Stimulated activated CD8-positive, alpha-beta memory T cell treated with anti-CD3 and anti-CD28 coated beads, Interleukin-4, amount 100 ng/mL, for 48 hours (primary cell): ENCODE results near the gene MYO9A.
"Not testable (repeated sequence)": the region's sequence is repeated elsewhere in the genome, so short reads cannot be mapped to it uniquely, and the experiment has no call there.

Source experiments
- DNase-seq: peaks from one replicate; pipeline ENCODE4 v3.0.0-alpha.2; 2020

MYO9A gene

DNA sequence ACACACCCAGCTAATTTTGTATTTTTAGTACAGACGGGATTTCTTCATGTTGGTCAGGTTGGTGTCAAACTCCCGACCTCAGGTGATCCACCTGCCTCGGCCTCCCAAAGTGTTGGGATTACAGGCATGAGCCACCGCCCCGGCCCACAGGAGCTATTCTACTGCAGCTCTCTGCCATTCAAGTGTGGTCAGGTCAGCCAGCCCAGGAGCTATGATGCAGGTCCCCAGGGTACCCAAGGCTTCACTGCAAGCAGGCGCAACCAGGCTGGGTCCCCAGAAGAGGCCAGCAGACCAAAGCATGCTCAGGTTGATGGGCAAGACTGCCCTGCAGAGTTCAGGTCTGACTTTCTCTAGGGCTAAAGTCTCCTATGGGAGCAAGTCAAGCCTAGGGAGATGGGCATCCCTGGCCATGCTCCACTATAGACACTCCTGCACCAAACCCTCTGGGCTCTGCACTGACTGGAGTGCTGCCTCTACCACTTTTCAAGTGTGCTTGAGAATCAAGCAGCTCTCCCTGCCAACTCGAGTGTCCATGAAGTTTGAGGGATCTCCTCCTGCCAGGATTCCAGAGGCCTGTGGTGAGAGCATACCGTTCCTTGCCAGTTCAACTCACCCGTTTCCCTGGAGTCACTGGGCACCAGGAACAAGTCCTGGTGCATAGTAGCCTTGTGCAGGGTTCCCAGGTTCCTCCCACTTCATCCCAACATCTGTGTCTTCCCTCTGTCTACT is 30.9 kb downstream of the MYO9A start:
- no peak for DNase-seq

DNA sequence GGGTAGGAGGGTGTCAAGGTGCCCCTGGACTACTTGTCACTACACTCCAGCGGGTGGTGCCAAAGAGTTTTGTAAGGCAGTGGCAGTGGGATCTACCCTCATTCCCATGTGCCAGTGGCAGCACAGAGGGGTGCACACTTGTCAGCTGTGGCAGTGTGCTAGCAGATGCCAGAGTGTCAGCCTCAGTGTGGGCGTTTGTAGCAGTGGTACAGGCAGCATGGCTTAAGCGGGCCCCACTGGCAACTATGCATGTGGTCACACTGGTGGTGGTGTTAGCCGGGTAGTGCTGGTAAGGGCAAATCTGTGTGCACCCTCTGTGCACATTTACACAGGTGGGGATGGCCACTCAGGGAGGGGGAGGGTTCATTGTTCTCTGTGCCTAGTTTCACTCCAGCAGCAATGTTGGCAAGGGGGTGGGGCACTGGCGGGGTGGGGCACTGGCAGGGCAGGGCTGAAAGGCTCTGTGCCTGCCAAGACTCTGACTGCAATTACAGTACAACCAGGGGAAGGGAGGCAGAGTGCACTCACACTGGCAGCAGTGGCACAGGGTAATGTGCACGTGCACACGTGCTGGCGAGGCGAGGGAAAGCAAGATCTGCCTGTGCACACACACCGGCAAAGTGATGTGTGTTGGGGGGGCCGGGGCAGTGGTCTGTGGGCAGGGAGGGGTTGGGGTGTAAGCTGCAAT is 31.8 kb downstream of the MYO9A start:
- DNase-seq, result no peak

DNA sequence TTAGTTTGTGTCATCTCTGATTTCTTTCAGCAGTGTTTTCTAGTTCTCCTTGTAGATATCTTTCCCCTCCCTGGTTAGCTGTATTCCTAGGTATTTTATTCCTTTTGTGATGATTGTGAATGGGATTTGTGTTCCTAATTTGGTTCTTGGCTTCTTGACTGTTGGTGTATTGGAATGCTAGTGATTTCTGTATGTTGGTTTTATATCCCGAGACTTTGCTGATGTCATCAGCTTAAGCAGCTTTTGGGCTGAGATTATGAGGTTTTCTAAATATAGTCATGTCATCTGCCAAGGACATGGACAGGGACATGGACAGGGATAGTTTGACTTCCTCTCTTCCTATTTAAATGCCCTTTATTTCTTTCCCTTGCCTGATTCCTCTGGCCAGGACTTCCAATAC is 35.8 kb downstream of the MYO9A start:
- DNase-seq, result no peak

DNA sequence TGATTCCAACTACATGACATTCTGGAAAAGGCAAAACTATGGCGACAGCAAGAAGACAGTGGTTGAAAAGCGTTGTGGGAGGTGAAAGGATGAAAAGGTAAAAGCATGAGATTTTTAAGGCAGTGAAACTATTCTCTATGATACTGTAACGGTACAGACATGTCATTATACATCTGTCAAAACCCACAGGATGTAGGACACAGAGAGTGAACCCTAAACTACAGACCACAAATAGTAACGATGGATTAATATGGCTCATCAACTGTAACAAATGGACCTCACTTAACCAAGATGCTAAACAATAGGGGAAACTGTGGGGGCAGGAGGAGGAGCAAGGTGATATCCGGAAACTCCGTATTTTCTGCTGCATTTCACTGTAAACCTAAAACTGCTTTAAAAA is 39.1 kb downstream of the MYO9A start:
- no peak for DNase-seq

DNA sequence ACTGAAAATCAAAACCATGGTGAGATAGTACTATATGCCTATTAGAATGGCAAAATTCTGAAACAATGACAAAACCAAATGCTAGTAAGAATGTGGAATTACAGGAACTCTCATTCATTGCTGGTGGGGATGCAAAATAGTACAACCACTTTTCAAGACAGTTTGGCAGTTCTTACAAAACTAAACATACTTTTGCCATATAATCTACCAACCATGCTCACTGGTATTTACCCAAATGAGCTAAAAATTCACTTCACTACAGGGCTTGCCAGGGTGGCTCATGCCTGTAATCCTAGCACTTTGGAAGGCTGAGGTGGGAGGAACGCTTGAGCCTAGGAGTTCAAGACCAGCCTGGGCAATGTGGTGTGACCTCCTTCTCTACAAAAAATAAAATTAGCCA is 40.0 kb downstream of the MYO9A start:
- no peak for DNase-seq

DNA sequence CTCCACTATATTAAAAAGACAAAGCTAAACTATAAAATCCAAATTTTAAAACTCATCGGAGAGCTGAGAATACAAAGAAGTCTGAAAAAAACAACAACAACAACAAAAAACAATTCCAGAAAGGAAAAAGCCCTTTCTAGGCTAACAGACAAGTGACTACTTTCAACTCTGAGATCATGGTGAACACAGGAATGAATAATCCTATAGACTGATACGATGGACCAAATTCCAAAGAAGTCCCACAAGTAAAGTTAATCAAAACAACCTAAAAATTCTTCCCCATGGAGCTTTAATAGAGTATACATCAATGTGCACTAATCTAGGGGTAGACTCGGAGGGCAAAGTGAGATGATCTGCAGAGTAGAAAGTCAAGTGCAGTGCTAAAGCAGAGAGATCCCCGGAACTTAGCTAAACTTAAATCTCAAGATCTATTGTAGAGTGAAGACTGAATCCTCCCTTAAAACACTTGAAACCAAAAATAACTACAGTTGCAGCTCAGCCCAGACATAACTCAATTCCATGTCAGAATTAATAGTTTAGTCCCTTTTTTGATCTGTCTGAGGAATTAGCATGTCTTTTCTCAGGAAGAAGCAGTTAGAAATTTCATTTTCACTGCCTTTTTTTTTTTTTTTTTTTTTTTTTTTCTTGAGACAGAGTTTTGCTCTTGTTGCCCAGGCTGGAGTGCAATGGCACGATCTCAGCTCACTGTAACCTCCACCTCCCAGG is 43.5 kb downstream of the MYO9A start:
- DNase-seq, result no peak

DNA sequence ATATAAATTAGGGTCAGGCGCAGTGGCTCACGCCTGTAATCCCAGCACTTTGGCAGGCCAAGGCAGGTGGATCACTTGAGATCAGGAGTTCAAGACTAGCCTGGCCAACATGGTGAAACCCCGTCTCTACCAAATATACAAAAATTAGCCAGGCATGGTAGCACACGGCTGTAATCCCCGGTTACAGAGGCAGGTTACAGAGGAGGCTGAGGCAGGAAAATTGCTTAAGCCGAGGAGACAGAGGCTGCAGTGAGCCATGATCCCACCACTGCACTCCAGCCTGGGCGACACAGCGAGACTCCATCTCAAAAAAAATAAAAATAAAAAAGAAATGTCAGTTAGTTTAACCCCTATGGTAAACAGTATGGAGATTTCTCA is 46.5 kb downstream of the MYO9A start:
- DNase-seq, result not testable (repeated sequence)

DNA sequence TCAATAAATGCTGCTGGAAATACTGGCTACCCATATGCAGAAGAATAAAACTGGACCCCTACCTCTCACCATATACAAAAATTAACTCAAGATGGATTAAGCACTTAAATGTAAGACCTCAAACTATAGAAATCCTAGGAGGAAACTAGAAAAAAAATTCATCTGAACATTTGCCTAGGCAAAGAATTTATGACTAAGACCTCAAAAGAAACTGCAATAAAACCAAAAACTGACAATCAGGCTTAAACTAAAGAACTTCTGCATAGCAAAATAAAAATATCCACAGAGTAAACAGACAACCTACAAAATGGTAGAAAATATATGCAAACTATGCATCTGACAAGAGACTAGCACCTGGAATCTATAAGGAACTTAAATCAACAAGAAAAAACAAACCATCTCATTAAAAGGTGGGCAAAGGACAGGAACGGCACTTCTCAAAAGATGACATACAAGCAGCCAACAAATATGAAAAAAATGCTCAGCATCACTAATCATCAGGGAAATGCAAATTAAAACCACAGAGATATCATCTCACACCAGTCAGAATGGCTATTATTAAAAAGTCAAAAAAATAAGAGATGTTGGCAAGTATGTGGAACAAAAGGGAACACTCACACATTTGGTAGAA is 47.0 kb downstream of the MYO9A start:
- DNase-seq, result no peak

DNA sequence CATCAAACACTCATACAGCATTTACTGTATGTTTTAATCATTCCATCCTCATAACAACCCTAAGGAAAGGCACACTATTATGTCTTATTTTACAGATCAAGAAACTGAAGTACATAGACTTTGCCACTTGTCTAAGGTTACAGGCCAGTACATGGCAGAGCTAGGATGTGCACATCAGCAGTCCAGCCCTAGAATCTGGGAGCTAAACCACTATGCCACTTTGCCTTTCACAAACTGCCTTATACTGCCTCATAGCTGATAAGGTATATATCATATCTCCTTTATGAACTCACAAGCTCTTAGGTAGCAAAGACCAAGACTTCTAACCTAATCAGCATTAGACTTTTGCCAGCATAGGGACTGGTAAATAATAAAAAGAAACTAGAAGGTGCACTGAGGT is 49.1 kb downstream of the MYO9A start:
- DNase-seq, result no peak

DNA sequence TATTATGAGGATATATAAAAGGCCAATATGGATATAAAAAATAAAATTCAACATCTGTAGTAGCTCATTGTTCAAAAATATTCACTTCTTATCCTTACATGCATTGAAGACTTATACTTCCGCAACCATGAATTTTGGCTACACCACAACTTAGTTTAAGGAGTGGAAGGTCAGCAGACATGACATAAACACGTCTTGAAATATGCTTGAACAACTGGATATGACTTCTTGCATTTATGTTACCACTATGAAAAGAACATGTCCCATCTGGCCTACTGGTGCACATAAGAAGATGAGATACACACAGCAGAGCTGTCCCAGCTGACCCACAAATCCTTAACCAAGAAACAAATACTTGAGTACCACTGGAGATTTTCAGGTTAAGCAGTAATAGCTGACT is 52.1 kb downstream of the MYO9A start:
- DNase-seq, result no peak

DNA sequence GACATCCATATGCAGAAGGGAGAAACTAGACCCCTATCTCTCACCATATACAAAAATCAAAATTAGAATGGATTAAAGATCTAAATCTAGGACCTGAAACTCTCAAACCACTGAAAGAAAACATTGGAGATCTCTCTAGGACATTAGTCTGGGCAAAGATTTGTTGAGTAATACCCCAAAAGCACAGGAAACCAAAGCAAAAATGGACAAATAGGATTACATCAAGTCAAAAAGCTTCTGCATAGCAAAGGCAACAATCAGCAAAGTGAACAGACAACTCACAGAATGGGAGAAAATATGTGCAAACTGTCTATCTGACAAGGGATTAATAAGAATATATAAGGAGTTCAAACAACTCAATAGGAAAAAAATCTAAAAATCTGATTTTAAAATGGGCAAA is 54.8 kb downstream of the MYO9A start:
- DNase-seq, result no peak

DNA sequence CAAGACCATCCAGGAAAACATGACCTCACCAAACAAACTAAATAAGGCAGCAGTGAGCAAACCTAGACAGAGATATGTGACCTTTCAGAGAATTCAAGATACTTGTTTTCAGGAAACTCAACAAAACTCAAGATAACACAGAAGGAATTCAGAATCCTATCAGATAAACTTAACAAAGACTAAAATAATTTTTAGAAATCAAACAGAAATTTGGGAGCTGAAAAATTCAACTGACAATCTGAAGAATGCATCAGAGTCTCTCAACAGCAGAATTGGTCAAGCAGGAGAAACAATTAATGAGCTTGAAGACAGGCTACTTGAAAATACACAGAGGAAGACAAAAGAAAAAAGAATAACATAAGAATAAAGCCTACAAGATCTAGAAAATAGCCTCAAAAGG is 55.6 kb downstream of the MYO9A start:
- DNase-seq, result no peak

DNA sequence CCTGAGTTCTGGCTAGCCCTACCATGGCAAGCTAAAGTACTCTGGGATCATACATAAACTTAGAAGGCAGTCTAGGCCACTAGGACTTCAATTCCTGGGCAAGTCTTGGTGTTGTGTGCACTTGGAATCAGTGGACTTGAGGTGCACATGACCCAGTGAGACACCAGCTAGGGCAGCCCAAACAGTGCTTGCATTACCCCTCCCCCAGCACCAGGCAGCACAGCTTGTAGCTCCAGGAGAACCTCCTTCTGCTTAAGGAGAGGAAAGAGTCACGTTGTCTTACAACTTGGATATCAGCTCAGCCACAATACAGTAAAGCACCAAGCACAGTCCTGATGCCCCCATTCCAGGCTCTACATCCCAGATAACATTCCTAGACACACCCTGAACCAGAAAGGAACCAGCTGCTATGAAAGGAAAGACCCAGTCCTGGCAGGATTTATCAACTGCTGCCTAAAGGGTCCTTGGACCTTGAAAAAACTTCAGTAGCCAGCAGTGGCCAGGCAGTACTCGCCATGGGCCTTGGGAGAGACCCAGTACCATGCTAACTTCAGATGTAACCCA is 57.2 kb downstream of the MYO9A start:
- no peak for DNase-seq

DNA sequence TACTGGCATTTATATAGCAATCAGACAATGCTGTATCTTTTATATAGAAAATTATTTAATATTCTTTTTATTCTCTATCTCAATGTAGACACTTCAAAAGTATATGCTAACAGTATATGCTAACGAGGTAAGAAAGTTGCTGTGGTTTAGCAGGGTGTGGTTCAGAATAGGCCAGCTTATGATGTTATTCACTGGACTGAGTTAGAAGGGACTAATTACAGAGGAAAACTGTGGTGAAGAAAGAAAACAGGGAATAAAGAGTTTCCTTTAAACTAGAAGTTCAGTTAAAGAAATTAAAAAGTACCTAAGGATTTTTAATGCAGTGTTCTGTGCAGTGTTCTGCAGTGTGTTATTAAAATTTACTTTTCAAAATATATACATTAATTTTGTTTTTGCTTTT is 59.4 kb downstream of the MYO9A start:
- no peak for DNase-seq

DNA sequence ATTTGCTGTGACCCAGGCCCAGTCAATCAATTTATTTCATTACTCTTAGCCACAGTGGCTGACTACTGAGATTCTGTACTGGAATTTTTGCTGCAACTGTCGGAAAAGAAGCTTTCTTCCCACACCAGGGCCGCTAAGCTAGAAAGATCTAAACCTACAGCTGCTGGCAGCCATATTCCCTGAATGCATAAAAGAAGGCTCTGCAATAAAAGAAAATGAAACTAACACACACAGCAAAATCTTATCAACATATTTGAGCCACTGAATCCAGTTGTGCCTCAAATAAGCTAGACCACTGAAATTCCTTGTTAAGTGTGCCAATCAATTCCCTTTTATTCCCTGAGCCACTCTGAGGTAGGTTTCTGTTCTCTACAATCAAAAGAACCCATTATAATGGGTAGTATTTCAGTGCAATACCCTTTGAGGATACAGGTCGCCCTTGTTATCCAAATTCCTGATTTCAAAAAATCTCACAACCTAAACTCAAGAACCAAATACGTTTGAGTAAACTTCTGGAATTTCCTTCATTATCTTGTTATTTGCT is 60.3 kb downstream of the MYO9A start:
- DNase-seq, result no peak

DNA sequence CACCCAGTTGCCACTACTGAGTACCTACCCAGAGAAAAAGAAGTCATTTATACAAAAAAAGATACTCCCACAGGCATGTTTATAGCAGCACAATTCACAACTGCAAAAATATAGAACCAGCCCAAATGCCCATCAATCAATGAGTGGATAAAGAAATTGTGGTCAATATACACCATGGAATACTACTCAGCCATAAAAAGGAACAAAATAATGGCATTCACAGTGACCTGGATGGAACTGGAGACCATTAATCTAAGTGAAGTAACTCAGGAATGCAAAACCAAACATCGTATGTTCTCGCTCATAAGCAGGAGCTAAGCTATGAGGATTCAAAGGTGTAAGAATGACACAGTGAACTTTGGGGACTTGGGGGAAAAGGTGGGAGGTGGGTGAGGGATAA is 61.7 kb downstream of the MYO9A start:
- DNase-seq, result not testable (repeated sequence)

DNA sequence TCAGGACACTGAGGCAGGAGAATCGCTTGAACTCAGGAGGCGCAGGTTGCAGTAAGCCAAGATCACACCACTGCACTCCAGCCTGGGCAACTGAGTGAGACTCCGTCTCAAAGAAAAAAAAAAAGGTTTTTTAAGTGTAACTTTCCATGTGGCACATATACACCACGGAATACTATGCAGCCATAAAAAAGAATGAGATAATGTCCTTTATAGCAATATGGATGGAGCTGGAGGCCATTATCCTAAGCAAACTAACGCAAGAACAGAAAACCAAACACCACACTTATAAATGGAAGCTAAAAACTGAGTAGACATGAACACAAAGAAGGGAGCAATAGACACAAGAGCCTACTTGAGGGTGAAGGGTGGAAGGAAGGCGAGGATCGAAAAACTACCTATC is 64.7 kb downstream of the MYO9A start:
- not testable (repeated sequence) for DNase-seq

DNA sequence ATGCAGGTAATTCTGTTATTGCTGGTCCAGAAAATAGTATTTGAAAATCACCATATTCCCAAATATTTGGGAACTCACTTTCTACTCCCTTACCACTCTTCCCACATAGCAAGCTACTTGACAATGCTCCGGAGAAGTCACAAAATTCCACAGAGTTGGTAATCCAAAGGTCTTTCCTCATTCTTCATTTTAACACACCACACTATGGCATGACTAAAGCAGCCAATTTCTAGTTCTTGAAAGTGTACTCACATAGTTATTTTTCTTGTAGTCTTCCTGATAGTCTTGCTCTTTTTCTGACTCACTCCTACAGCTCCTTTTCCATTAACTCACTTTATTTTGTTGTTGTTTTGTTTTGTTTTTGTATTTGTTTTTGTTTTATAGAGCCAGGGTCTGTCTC is 67.2 kb downstream of the MYO9A start:
- no peak for DNase-seq

DNA sequence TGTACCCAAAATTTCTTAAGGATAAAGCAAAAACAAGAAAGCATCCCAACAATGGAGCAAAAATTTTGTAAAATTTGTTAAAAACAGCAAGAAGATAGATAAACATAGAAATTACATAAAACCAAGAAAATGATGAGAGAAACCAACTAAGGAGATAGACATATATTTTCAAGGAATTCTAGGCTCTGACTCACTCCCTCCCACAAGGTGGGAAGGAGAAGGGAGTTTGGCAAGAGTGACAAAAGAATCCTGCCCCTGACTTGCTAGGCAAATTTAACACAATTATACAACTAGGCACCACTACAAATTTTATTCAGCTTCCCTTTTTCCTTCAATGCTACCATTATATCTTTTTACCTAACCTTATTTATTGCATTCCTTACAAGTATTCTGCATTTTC is 70.9 kb downstream of the MYO9A start:
- DNase-seq, result no peak

DNA sequence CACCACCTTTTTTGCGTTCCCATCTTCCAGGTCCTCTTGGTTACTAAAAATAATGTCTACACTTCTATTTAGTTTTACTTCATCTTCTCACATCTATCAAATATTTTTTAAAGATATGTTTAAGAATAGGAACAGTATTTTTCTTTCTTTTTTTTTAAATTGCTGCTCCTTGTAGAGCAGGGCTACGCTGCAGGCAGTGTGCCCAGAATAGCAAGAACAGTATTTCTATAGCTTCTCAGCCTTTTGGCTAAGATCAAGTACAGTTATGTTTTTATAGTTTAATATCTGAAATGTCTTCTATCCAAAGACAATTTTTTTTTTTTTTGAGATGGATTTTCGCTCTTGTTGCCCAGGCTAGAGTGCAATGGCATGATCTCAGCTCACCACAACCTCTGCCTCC is 73.0 kb downstream of the MYO9A start:
- DNase-seq, result no peak

DNA sequence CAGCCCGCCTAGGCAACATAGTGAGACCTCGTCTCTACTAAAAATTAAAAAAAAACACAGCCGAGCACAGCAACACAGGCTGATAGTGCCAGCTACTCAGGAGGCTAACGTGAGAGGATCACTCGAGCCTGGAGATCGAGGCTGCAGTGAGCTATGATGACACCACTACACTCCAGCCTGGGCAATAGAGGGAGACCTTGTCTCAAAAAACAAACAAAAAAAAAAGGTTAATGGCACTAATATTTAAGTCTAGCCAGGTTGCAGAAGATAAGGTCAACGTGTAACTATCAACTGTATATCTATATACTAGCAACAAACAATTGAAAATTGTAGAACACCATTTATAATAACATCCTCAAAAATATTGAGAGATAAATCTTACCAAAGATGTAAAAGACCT is 75.1 kb downstream of the MYO9A start:
- no peak for DNase-seq

DNA sequence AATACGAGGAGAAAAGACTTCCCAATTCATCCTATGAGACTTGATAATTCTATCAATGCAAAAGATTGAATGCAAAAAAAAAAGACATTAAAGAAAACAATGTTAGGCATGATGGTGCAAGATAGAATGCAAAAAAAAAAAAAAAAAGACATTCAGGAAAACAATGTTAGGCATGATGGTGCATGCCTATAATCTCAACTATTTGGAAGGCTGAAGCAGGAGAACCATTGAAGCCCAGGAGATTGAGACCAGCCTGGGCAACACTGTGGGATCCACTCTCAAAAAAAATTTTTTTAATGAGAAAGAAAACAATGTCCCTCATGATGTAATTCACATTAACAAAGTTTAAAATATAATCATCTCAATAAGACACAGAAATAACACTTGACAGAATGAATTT is 75.9 kb downstream of the MYO9A start:
- no peak for DNase-seq

DNA sequence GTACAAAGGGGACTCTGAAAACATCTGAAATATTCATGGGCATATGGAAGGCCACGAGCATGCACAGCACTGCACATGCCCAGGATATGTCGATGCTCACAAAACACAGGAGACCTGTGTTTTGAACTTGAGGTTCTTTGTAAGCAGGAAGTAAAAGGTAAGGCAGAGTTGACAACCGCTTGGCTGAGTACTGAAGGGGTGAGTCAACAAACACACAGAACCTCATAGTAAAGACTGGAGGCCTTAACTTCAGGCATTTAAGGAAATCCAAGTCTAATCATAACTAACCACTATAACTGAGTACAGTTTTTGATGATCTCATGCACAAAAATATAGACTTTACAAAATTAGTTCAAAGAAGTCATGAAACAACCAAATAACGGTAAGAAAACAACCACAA is 80.6 kb downstream of the MYO9A start:
- DNase-seq, result no peak
